HG02610 (cell line): ENCODE results near the gene VAT1L.
A peak's percentile ranks its signal among the peaks of the same experiment; 100 is the strongest.
"Not testable (repeated sequence)": the region's sequence is repeated elsewhere in the genome, so short reads cannot be mapped to it uniquely, and the experiment has no call there.

Experiments
- ATAC-seq: cut with Tn5 transposase; IDR thresholded peaks from one replicate; pipeline ENCODE4 v1.9.1; 2021; ENCODE audit warnings: mild to moderate bottlenecking, moderate library complexity; ENCODE audit not compliant: unreplicated experiment

VAT1L gene

GRCh38 chr16:77987810-77988209 is 199.4 kb downstream of the VAT1L start:
- ATAC-seq: no peak

DNA sequence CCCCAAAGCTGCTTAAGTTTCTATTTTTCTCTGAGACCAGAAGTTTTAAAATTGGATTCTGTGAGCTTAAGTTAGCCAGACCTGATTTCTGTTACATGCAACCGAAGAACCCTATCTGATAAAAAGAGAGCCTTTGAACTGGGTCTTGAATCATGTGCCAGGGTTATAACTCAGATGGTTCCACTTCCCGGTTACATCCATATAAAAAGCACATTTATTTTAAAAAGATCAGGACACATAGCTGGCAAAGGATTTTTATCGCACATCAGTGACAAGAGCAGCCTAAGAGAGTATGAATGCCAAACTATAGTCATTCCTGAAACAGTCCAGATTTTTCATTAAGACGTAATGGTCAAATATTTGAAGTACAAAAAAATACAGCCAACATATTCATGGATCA is 201.5 kb downstream of the VAT1L start:
- no peak for ATAC-seq

DNA sequence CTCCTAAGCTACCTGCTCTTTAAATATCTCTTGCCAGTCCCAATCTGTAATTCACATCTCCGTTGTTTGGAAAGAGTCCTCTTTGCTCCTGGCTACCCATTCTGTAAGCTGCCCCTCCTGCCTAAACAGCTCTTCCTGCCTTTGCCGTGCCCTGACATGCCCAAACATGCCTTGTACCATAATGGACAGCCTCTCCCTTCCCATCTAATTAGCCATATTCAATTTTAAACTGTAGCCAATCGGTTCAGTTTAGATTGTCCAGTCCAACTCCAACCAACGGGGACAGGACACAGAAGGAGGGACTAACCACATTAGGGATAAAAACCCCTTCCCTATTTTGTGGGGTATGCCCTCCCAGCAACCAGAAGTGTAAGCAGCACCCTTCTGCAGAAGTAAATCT is 203.3 kb downstream of the VAT1L start:
- ATAC-seq: no peak

GRCh38 chr16:77992381-77992780 is 204.0 kb downstream of the VAT1L start:
- not testable (repeated sequence) for ATAC-seq

GRCh38 chr16:77993111-77993985 is 205.0 kb downstream of the VAT1L start:
- no peak for ATAC-seq

DNA sequence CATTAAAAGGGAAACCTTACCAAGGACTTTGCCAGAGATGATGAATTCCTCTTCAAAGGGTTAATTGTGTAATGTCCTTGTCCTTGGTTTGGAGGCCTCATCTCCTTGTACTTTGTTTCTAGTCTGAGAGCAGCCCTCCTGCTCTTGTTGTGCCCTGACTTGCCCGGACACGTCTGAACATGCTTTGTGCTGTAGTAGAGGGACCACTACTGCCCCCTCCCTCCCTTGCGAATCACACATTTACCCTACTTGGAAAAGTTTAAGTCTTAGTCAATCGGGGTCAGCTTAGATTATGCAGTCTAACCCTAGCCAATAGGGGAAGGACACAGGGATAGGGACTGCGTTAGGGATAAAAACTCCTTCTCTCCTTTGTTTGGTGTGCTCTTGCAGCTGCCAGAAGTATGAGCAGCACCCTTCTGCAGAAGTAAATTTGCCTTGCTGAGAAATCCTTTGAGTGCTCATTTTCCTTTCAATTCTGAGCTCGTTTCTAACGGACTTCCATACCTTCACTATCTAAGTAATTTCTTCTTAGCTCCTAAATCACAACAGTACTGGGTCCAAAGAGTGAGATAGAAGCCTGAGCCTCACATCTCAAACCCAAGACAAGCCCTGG is 207.6 kb downstream of the VAT1L start:
- ATAC-seq: no peak

- no peak for ATAC-seq
Measured at GRCh38 chr16:77998350-77999023, 210.1 kb downstream of the VAT1L start.

- no peak for ATAC-seq
Measured at GRCh38 chr16:78001451-78002025, 213.2 kb downstream of the VAT1L start.

DNA sequence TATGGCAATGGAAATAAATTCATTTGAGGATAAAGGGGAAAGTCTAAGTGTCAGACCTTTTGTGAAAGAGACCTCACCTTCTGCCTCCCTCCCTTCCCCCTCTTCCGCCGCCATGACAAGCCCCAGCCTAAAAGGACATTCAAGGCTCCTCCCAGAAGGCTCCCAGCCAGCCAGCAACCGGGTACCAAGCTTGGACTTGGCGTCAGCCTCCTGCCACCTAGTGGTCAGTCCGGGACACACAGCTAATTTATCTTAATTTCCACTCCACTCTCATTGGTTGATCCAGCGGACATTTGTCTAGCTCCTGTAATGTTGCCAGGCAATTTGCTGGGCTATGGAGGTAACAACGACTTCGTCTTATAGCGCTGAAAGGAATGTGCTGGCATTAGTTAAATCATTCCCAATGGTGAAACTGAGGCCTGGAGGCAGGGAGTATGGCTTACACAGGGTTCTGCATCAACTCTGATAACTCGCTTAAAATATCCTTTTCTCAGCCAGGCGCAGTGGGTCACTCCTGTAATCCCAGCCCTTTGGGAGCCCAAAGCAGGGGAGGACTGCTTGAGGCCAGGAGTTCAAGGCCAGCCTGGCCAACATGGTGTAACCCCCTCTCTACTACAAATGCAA is 214.7 kb downstream of the VAT1L start:
- ATAC-seq: peak; percentile 95

- no peak for ATAC-seq
Measured at GRCh38 chr16:78004517-78004916, 216.2 kb downstream of the VAT1L start.

DNA sequence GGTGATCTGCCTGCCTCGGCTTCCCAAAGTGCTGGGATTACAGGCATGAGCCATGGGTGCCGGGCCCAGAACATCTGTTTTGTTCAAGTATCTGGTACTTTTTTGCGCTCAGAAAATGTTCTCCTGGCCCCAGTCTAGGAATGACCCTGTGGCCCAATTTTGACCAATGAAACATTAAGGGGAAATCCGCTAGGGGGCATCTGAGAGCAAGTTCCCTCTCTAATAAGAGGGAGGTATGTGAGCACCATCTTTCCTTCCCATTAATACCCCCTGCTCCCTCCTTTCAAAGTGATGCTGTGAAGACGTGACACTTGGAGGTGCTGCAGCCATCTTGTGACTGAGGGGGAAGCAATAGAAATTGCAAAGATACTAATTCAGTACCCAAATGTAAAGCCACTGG is 217.5 kb downstream of the VAT1L start:
- ATAC-seq: no peak

GRCh38 chr16:78007121-78007520 is 218.8 kb downstream of the VAT1L start:
- ATAC-seq: no peak

GRCh38 chr16:78022347-78023060 is 234.1 kb downstream of the VAT1L start, which contains the start of gene CLEC3A:
CLEC3A (plus strand) TSS chr16:78022548; CDS start chr16:78022627, 79 bp downstream.
- ATAC-seq: no peak

DNA sequence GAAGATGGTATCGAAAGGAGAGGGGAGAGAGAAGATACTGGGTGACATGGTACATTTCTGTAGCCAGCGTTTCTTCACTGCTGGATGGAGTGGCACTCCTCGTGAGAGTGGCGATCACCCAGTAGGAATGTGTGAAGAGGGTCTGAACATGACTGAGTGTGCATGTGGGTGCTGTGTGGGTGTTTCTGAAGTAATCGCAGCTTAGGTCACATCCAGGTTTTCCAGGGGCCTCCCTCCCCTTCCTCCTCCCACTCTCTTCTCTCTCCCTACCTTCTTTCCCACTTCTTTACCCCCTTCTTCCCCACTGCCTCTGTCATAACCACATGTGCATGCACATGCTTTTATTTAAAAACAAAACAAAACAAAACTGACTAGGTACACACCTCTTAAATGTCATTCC is 235.8 kb downstream of the VAT1L start:
- no peak for ATAC-seq

- ATAC-seq: no peak
Measured at GRCh38 chr16:78025631-78026030, 237.3 kb downstream of the VAT1L start.

DNA sequence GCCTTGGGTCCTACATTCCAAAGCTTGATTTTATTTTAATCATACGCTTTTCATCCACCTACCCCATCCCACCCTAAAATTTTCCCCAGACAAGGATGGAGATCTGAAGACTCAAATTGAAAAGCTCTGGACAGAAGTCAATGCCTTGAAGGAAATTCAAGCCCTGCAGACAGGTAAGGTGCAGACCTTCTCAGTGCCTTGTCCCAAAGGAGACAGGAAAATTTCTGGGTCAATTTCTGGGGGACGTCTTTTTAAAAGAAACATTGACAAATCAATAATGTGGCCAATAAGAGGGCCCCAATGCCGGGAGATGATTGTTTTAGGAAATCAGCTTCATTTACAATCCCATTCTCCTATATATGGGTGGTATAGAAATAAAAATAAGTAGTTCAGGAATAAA is 239.7 kb downstream of the VAT1L start:
- ATAC-seq: no peak
